ENCODE data around the gene DMKN.

DNA sequence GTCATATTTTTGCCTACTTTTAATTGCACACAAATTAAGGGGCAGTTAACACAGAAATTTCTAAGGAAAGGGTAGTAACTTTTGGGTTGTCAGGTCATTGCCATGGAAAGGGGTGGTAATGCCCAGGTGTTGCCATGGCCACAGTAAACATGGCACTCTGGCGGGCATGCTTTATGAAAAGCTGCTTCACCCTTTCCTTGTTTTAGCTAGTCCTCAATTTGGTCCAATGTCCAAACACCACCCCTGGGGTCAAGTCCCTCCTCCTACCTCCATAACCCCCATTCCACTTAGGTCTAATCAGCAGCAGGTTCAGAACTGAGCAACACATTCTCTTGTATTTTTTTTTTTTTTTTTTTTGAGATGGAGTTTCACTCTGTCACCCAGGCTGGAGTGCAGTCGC is 58.8 kb downstream of the DMKN start:
- TF ChIP-seq JUN (IDR thresholded peaks at IDR 0.05; ENCODE audit: low read depth, low read length), result no peak
- TF ChIP-seq, protein P1, sequence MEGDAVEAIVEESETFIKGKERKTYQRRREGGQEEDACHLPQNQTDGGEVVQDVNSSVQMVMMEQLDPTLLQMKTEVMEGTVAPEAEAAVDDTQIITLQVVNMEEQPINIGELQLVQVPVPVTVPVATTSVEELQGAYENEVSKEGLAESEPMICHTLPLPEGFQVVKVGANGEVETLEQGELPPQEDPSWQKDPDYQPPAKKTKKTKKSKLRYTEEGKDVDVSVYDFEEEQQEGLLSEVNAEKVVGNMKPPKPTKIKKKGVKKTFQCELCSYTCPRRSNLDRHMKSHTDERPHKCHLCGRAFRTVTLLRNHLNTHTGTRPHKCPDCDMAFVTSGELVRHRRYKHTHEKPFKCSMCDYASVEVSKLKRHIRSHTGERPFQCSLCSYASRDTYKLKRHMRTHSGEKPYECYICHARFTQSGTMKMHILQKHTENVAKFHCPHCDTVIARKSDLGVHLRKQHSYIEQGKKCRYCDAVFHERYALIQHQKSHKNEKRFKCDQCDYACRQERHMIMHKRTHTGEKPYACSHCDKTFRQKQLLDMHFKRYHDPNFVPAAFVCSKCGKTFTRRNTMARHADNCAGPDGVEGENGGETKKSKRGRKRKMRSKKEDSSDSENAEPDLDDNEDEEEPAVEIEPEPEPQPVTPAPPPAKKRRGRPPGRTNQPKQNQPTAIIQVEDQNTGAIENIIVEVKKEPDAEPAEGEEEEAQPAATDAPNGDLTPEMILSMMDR (IDR thresholded peaks at IDR 0.05; ENCODE audit: control extremely low read depth in 1 of 3, insufficient read depth in 1 of 3, low read depth in 1 of 3, low read length in 3 of 3), result no peak
- TF ChIP-seq POLR2A (IDR thresholded peaks at IDR 0.05; ENCODE audit: control extremely low read depth in 1 of 2, low read depth in 2 of 2, low read length in 2 of 2), result no peak
- no peak for TF ChIP-seq HDAC2 (IDR thresholded peaks at IDR 0.05; ENCODE audit: borderline replicate concordance in 1 of 2, low read depth in 2 of 2, low read length in 2 of 2)
- TF ChIP-seq, protein P2, sequence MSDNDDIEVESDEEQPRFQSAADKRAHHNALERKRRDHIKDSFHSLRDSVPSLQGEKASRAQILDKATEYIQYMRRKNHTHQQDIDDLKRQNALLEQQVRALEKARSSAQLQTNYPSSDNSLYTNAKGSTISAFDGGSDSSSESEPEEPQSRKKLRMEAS (IDR thresholded peaks at IDR 0.05), result no peak
- TF ChIP-seq BCL11A (IDR thresholded peaks at IDR 0.05; ENCODE audit: low read depth in 2 of 2, low read length in 2 of 2), result no peak
- TF ChIP-seq SIN3A (conservative IDR thresholded peaks at IDR 0.05 in 1 of 2, IDR thresholded peaks at IDR 0.05 in 1 of 2; ENCODE audit: low read depth in 1 of 2, low read length in 2 of 2), result no peak
- TF ChIP-seq TAF1 (IDR thresholded peaks at IDR 0.05; ENCODE audit: low read depth, low read length), result no peak
- TF ChIP-seq KDM1A (IDR thresholded peaks at IDR 0.05; ENCODE audit: borderline replicate concordance, low read length), result no peak
- no peak for TF ChIP-seq EZH2 (IDR thresholded peaks at IDR 0.05; ENCODE audit: low read depth, low read length, severe bottlenecking)
- TF ChIP-seq YY1 (IDR thresholded peaks at IDR 0.05; ENCODE audit: low read depth, low read length), result no peak
- no peak for TF ChIP-seq TBP (IDR thresholded peaks at IDR 0.05; ENCODE audit: low read depth, low read length)

All from H1 (cell line).